Retinal pigment epithelial cell (primary cell): ENCODE results near the gene SPACA9.

Source experiments
- DNase-seq: peaks from one replicate; pipeline ENCODE4 v3.0.0-alpha.2; 2010; ENCODE audit warnings: low read depth
- H3K4me3 ChIP-seq: 2 replicates; pipeline ENCODE4 v1.5.1; 2011; ENCODE audit warnings: mild to moderate bottlenecking, low read length, control low read depth, moderate library complexity
- CTCF ChIP-seq: conservative IDR thresholded peaks from 2 replicates; pipeline ENCODE4 v1.5.1; 2011; ENCODE audit warnings: low read depth, low read length, control low read depth, inconsistent platforms

The SPACA9 gene

GRCh38 chr9:132912131-132912530 lies 33.4 kb downstream of the SPACA9 start:
- DNase-seq, result no peak

GRCh38 chr9:132914924-132915323 lies 36.2 kb downstream of the SPACA9 start:
- H3K4me3 ChIP-seq, result no peak overlapping the region
- no peak for DNase-seq
- no peak for TF ChIP-seq CTCF

More at GRCh38 chr9:132912131-132912530, 33.4 kb downstream of the SPACA9 start:
- TF ChIP-seq CTCF, result no peak
- no peak overlapping the region for H3K4me3 ChIP-seq

- DNase-seq, result no peak
- TF ChIP-seq CTCF, result no peak
- no peak overlapping the region for H3K4me3 ChIP-seq
Observed at GRCh38 chr9:132919614-132920268, 41.0 kb downstream of the SPACA9 start.

- no peak for DNase-seq
- H3K4me3 ChIP-seq, result no peak overlapping the region
- TF ChIP-seq CTCF, result no peak
Observed at GRCh38 chr9:132923346-132923902, 44.7 kb downstream of the SPACA9 start.

GRCh38 chr9:132927704-132928103 lies 49.0 kb downstream of the SPACA9 start:
- H3K4me3 ChIP-seq, result no peak overlapping the region
- DNase-seq, result no peak
- TF ChIP-seq CTCF, result no peak

- no peak overlapping the region for H3K4me3 ChIP-seq
- TF ChIP-seq CTCF, result no peak
- DNase-seq, result no peak
Observed at GRCh38 chr9:132931178-132931735, 52.6 kb downstream of the SPACA9 start.

GRCh38 chr9:132935026-132935425 lies 56.3 kb downstream of the SPACA9 start:
- DNase-seq, result no peak
- TF ChIP-seq CTCF, result no peak
- no peak overlapping the region for H3K4me3 ChIP-seq
